HG02798 (cell line): ENCODE measurements around the gene IQCM.
"Not testable (repeated sequence)": the region's sequence is repeated elsewhere in the genome, so short reads cannot be mapped to it uniquely, and the experiment has no call there.

Experiments used
- ATAC-seq: cut with Tn5 transposase; IDR thresholded peaks from one replicate; pipeline ENCODE4 v1.9.1; 2021; ENCODE audit warnings: mild to moderate bottlenecking; ENCODE audit not compliant: unreplicated experiment, poor library complexity

IQCM gene

GRCh38 chr4:149500806-149501205 lies 314.8 kb downstream of the IQCM start:
- no peak for ATAC-seq

- ATAC-seq, result no peak
These were observed 315.9 kb downstream of the IQCM start for GRCh38 chr4:149499726-149500125.

GRCh38 chr4:149498246-149498645 lies 317.4 kb downstream of the IQCM start:
- no peak for ATAC-seq

- no peak for ATAC-seq
These were observed 322.2 kb downstream of the IQCM start for GRCh38 chr4:149493492-149493891.

GRCh38 chr4:149489321-149489720 lies 326.3 kb downstream of the IQCM start:
- no peak for ATAC-seq

GRCh38 chr4:149486861-149487260 lies 328.8 kb downstream of the IQCM start:
- ATAC-seq, result no peak

GRCh38 chr4:149468669-149469068 lies 347.0 kb downstream of the IQCM start:
- ATAC-seq, result not testable (repeated sequence)

- no peak for ATAC-seq
These were observed 349.2 kb downstream of the IQCM start for GRCh38 chr4:149466446-149466845.

- no peak for ATAC-seq
These were observed 349.7 kb downstream of the IQCM start for GRCh38 chr4:149465955-149466354.

GRCh38 chr4:149443537-149443936 lies 372.1 kb downstream of the IQCM start:
- no peak for ATAC-seq

- no peak for ATAC-seq
These were observed 374.3 kb downstream of the IQCM start for GRCh38 chr4:149441338-149441737.

- no peak for ATAC-seq
These were observed 389.2 kb downstream of the IQCM start for GRCh38 chr4:149426461-149426860.

GRCh38 chr4:149409555-149409962 lies 406.1 kb downstream of the IQCM start:
- no peak for ATAC-seq

GRCh38 chr4:149409146-149409545 lies 406.5 kb downstream of the IQCM start:
- no peak for ATAC-seq

GRCh38 chr4:149404143-149404542 lies 411.5 kb downstream of the IQCM start:
- no peak for ATAC-seq

- no peak for ATAC-seq
These were observed 412.6 kb downstream of the IQCM start for GRCh38 chr4:149403081-149403480.

GRCh38 chr4:149398993-149399392 lies 416.6 kb downstream of the IQCM start:
- ATAC-seq, result no peak

GRCh38 chr4:149370785-149371420 lies 444.7 kb downstream of the IQCM start:
- peak; percentile 87 for ATAC-seq

GRCh38 chr4:149370002-149370401 lies 445.6 kb downstream of the IQCM start:
- ATAC-seq, result no peak

- ATAC-seq, result no peak
These were observed 462.4 kb downstream of the IQCM start for GRCh38 chr4:149353241-149353640.

- no peak for ATAC-seq
These were observed 466.1 kb downstream of the IQCM start for GRCh38 chr4:149349541-149349940.

GRCh38 chr4:149347139-149347538 lies 468.5 kb downstream of the IQCM start:
- no peak for ATAC-seq

GRCh38 chr4:149345424-149345823 lies 470.2 kb downstream of the IQCM start:
- no peak for ATAC-seq
